Endothelial cell (in vitro differentiated cells): ENCODE measurements around the gene SAMD5. TPM values are rescaled to one million over a fixed set of nuclear protein-coding genes. Genes with fewer than 3 reads are reported as not detected.

ENCODE experiments used
- DNase-seq: peaks from one replicate; pipeline ENCODE4 v3.0.0; 2021; ENCODE audit warnings: low spot score
- H3K27ac Mint-ChIP-seq: one replicate; pipeline ENCODE4 v1.8.0; 2021; ENCODE audit warnings: mixed read lengths, inconsistent platforms; ENCODE audit not compliant: unreplicated experiment
- H3K27me3 Mint-ChIP-seq: one replicate; pipeline ENCODE4 v1.8.0; 2021; ENCODE audit warnings: mild to moderate bottlenecking, moderate library complexity, mixed read lengths, inconsistent platforms; ENCODE audit not compliant: unreplicated experiment
- H3K36me3 Mint-ChIP-seq: one replicate; pipeline ENCODE4 v1.8.0; 2021; ENCODE audit warnings: mild to moderate bottlenecking, low read depth, mixed read lengths, inconsistent platforms; ENCODE audit not compliant: unreplicated experiment
- H3K4me1 Mint-ChIP-seq: one replicate; pipeline ENCODE4 v1.8.0; 2021; ENCODE audit warnings: mild to moderate bottlenecking, mixed read lengths, inconsistent platforms; ENCODE audit not compliant: unreplicated experiment
- H3K4me3 Mint-ChIP-seq: one replicate; pipeline ENCODE4 v1.8.0; 2021; ENCODE audit warnings: mild to moderate bottlenecking, mixed read lengths, inconsistent platforms; ENCODE audit not compliant: unreplicated experiment
- H3K9me3 Mint-ChIP-seq: one replicate; pipeline ENCODE4 v1.8.0; 2021; ENCODE audit warnings: mixed read lengths, inconsistent platforms; ENCODE audit not compliant: unreplicated experiment
- total RNA-seq: library from RNA; stranded (reverse); fragmentation: NEBNext Ultra II Directional; extraction: Animal tissue kit (Norgen Biotek cat#: 25700); gene quantifications from one replicate; pipeline ENCODE4 v1.2.1, GENCODE V29; 2021; ENCODE audit not compliant: unreplicated experiment
- TF ChIP-seq, protein P1 (sequence below): fragments of 200-600 bp; sonication (generic); IDR thresholded peaks from one replicate; pipeline ENCODE4 v1.5.0; 2021; ENCODE audit warnings: antibody characterized with exemption; ENCODE audit not compliant: unreplicated experiment

Gene SAMD5
- total RNA-seq, 1 donor from 2014 or later: 4.7 TPM

GRCh38 chr6:147525519-147526209 is 17.2 kb downstream of the SAMD5 start:
- Mint-ChIP-seq H3K27me3 (no peaks in the 10 kb centered on the region), H3K9me3 (no peaks in the 10 kb centered on the region), H3K36me3 (no peaks in the 10 kb centered on the region), H3K4me1 (peaks cover 6% of the 10 kb centered on the region), H3K4me3 (no peak overlapping the region), H3K27ac (no peak overlapping the region)
- DNase-seq: no peak
- TF ChIP-seq, protein P1, sequence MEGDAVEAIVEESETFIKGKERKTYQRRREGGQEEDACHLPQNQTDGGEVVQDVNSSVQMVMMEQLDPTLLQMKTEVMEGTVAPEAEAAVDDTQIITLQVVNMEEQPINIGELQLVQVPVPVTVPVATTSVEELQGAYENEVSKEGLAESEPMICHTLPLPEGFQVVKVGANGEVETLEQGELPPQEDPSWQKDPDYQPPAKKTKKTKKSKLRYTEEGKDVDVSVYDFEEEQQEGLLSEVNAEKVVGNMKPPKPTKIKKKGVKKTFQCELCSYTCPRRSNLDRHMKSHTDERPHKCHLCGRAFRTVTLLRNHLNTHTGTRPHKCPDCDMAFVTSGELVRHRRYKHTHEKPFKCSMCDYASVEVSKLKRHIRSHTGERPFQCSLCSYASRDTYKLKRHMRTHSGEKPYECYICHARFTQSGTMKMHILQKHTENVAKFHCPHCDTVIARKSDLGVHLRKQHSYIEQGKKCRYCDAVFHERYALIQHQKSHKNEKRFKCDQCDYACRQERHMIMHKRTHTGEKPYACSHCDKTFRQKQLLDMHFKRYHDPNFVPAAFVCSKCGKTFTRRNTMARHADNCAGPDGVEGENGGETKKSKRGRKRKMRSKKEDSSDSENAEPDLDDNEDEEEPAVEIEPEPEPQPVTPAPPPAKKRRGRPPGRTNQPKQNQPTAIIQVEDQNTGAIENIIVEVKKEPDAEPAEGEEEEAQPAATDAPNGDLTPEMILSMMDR: no peak

GRCh38 chr6:147527197-147527596 is 18.7 kb downstream of the SAMD5 start:
- Mint-ChIP-seq H3K4me3 (no peak overlapping the region), H3K9me3 (no peaks in the 10 kb centered on the region), H3K36me3 (no peaks in the 10 kb centered on the region), H3K27me3 (no peaks in the 10 kb centered on the region), H3K4me1 (peaks cover 6% of the 10 kb centered on the region), H3K27ac (no peak overlapping the region)
- no peak for DNase-seq
- TF ChIP-seq, protein P1: no peak

GRCh38 chr6:147528511-147529145 is 20.1 kb downstream of the SAMD5 start:
- Mint-ChIP-seq H3K27ac (no peak overlapping the region), H3K9me3 (no peaks in the 10 kb centered on the region), H3K36me3 (no peaks in the 10 kb centered on the region), H3K4me3 (no peak overlapping the region), H3K4me1 (peaks cover 3% of the 10 kb centered on the region), H3K27me3 (peaks cover 2% of the 10 kb centered on the region)
- TF ChIP-seq, protein P1: no peak
- no peak for DNase-seq

DNA sequence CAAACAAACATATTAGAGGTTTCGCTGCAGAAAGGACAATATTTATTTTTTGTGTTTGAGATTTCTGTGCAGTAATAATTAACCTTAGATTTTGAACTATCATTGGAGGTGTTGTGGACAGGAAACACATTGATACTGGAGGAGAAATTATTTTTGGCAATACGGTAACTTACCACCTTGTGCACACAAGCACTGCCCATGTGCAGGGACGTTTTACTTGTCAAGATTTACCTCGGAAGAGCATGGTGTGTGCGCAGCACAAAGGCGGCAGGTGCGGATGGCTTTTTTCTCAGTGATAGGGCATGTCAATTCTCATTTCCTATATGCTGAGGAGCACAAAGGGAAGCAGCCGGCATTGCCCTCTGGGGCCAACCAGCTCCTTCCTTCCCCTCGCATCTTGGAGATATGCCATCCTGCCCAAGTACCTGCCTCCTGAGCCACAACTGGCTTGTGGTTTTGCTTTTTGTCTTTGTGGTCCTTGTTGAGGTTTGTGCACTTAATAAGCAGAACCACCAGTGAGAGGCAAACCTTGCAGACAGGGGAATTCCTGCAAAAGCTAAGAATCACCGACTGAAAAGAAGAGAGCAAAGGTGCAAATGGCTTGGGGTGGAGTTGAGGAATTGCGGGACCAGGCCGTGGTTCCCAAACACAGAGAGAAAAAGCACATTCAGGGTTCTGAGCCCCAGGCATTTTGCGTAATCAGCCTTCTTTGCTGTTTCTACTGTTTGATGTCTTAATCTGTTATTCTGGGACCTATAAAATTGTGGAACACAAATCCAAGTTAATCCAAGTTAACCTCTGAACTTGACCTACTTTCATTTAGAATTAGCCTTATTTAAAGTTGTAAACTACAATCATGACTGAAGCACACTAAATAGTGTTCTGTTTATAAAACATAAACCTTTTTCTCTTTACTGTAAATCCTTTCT is 21.9 kb downstream of the SAMD5 start:
- H3K36me3 Mint-ChIP-seq: no peaks in the 10 kb centered on the region
- H3K27ac Mint-ChIP-seq: no peak overlapping the region
- H3K27me3 Mint-ChIP-seq: peaks cover 2% of the 10 kb centered on the region
- peaks cover 3% of the 10 kb centered on the region for H3K4me1 Mint-ChIP-seq
- DNase-seq: no peak
- TF ChIP-seq, protein P1: no peak
- no peaks in the 10 kb centered on the region for H3K9me3 Mint-ChIP-seq
- H3K4me3 Mint-ChIP-seq: no peak overlapping the region
